ENCODE measurements around the gene ARL15. TPM values are rescaled to one million over a fixed set of nuclear protein-coding genes. Genes with fewer than 3 reads are reported as not detected.

ARL15 gene
- total and polyA plus RNA-seq, 9 donors: 14.9 to 34.0 (median 19.2) TPM

DNA sequence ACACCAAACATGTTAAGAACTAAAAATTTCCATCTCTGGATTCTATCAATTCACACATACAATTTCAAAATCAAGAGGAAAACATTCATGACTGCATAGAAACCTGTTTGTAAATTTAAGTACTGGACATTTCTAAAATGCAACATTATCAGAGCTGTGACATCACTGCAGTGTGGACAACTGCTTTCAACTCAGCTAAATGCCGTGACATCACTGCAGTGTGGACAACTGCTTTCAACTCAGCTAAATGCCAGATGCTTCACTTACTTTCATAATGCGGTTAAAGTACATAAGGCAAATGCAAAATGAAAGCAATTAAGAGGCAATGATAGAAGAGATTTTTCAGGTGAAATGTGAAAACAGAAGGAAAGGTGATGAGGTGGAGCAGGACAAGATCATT, 161.5 kb downstream of the ARL15 start:
- WGBS, 3 donors: 94 to 95% (median 95%) methylated on average over 2 of the region's 2 CpGs
- H3K36me3 ChIP-seq: no peaks in the 10 kb centered on the region
- no peaks in the 10 kb centered on the region for H3K27me3 ChIP-seq
- DNase-seq: no peak
- H3K9me3 ChIP-seq: no peaks in the 10 kb centered on the region
- TF ChIP-seq, protein P1, sequence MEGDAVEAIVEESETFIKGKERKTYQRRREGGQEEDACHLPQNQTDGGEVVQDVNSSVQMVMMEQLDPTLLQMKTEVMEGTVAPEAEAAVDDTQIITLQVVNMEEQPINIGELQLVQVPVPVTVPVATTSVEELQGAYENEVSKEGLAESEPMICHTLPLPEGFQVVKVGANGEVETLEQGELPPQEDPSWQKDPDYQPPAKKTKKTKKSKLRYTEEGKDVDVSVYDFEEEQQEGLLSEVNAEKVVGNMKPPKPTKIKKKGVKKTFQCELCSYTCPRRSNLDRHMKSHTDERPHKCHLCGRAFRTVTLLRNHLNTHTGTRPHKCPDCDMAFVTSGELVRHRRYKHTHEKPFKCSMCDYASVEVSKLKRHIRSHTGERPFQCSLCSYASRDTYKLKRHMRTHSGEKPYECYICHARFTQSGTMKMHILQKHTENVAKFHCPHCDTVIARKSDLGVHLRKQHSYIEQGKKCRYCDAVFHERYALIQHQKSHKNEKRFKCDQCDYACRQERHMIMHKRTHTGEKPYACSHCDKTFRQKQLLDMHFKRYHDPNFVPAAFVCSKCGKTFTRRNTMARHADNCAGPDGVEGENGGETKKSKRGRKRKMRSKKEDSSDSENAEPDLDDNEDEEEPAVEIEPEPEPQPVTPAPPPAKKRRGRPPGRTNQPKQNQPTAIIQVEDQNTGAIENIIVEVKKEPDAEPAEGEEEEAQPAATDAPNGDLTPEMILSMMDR (IDR thresholded peaks at IDR 0.05): no peak
- TF ChIP-seq EP300 (IDR thresholded peaks at IDR 0.05): no peak
- TF ChIP-seq POLR2A (IDR thresholded peaks at IDR 0.05): no peak
- peaks cover 1% of the 10 kb centered on the region for H3K4me1 ChIP-seq (ENCODE audit: insufficient read depth)
- no peak overlapping the region for H3K27ac ChIP-seq
- intact Hi-C loops (cut with DNase I): no loop called here
- no peak overlapping the region for H3K4me3 ChIP-seq

DNA sequence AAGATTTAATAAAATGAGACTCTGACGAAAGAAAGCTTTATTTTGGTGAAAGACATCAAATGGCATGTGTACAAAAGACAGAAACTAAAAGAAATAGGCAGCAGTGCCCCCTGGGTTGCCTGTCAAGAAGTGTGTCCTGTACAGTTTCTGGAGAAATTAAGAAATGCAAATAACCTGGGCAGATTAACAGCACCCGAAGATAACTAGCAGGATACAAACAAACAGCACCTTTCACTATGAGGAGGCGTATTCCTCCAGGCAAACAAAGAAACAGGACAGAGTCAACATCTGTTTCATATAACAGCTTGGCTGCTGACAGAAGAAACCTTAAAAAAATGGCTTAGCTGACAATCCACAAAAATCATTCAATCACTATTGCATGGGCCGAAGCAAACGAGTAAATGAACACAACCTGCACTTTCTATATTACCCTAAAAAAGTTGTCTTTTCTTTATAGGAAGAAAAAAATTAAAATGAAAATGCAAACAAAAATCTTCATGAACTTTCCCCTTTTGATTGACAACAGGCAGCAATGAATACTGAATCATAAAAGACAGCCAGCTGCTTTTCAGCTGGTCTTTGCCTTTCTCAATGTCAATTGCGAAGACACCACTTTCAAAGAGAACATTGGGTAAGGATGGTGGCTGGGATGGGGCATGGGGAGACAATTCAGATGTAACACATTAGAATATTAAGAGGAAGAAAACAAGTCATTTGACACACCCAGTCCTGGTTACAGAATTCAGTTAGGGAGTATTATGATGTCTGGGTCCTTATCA, 162.1 kb downstream of the ARL15 start:
- H3K36me3 ChIP-seq: no peaks in the 10 kb centered on the region
- no peaks in the 10 kb centered on the region for H3K27me3 ChIP-seq
- no peaks in the 10 kb centered on the region for H3K9me3 ChIP-seq
- no peak overlapping the region for H3K4me3 ChIP-seq
- DNase-seq: no peak
- intact Hi-C loops (cut with DNase I): no loop called here
- H3K27ac ChIP-seq: no peak overlapping the region
- H3K4me1 ChIP-seq (ENCODE audit: insufficient read depth): peaks cover 1% of the 10 kb centered on the region
- WGBS, 3 donors: 56 to 60% (median 60%) methylated on average over 6 of the region's 6 CpGs
- TF ChIP-seq EP300 (IDR thresholded peaks at IDR 0.05): no peak

DNA sequence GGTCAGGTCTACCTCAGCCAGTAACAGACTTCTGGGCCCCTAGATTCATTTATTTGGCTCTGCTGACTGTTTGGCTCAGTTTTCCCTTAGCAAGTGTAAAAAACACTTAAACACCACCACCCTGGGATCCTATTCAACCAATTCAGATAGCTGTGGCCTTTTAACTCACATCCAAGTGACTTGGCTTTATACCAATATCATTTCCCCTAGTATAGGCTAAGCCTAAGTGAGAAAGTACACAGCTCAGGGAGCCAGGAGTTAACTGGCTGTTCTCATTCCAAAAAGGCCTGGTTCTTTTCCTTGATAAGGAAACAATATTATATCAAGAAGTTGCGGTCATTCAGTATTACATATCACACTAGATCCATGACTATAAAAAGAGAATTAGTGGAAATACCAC, 163.5 kb downstream of the ARL15 start:
- no peak overlapping the region for H3K27ac ChIP-seq
- H3K36me3 ChIP-seq: no peaks in the 10 kb centered on the region

DNA sequence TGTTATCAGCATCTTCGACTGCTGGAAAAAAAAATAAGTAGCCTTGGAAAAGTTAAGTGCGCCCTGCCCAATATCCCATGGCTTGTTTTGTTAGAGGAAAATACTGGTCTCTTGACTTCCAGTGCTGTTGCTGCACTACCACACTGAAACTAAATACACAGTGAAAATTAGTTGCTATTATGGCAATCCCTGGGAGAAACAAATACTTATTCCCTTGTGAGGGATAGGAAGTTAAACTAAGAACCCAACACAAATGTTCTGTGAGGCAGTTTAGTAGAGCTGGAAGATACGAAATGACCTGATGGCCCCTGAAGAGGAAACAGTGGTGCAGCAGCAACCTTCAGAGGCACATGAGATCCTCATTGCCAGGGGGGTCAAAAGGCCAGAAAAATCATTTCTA, 164.0 kb downstream of the ARL15 start:
- Histone ChIP-seq H3K4me3 (no peak overlapping the region), H3K4me1 (ENCODE audit: insufficient read depth) (peaks cover 1% of the 10 kb centered on the region), H3K27ac (no peak overlapping the region), H3K36me3 (no peaks in the 10 kb centered on the region), H3K27me3 (no peaks in the 10 kb centered on the region), H3K9me3 (no peaks in the 10 kb centered on the region)
- TF ChIP-seq EP300 (IDR thresholded peaks at IDR 0.05) (no peak), POLR2A (IDR thresholded peaks at IDR 0.05) (no peak)
- TF ChIP-seq, protein P1 (IDR thresholded peaks at IDR 0.05): no peak
- intact Hi-C loops (cut with DNase I): no loop called here
- 61 to 66% (median 61%) methylated on average over 3 of the region's 3 CpGs for WGBS, 3 donors
- no peak for DNase-seq

More for the DNA sequence above, 163.5 kb downstream of the ARL15 start:
- no peaks in the 10 kb centered on the region for H3K9me3 ChIP-seq
- no peak for DNase-seq
- no peaks in the 10 kb centered on the region for H3K27me3 ChIP-seq
- 51 to 67% (median 60%) methylated on average over 1 of the region's 1 CpG for WGBS, 3 donors
- H3K4me1 ChIP-seq (ENCODE audit: insufficient read depth): peaks cover 1% of the 10 kb centered on the region
- no peak overlapping the region for H3K4me3 ChIP-seq
- intact Hi-C loops (cut with DNase I): no loop called here
- TF ChIP-seq EP300 (IDR thresholded peaks at IDR 0.05) (no peak), POLR2A (IDR thresholded peaks at IDR 0.05) (no peak)
- TF ChIP-seq, protein P1 (IDR thresholded peaks at IDR 0.05): no peak

DNA sequence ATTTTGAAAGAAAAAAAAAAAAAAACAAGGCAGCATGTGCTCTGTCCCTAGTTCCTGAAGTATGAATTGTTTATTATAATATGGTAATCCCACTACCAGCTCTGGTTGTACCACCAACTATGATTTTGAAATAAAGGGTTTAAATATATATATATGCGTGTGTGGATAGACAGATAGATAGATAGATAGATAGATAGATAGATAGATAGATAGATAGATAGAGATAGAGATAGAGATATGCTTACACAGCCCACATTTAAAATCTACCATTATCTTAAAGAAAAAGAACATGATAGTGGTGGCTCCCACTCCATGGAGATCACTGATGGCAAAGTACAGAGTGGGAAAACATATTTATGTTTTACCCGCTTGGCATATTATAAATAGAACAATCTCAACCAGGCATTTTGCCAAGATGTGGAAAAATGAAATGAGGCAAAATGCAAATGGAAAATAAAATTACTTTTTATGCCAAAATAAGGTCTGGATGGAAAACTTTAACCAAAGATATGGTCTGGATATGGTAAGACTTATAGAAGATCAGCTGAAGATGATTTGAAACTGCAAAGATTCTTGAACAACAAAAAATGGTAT, 170.0 kb downstream of the ARL15 start:
- no peak for DNase-seq
- Histone ChIP-seq H3K4me1 (ENCODE audit: insufficient read depth) (peaks cover 2% of the 10 kb centered on the region), H3K36me3 (no peaks in the 10 kb centered on the region), H3K9me3 (no peaks in the 10 kb centered on the region), H3K27ac (no peak overlapping the region), H3K4me3 (no peak overlapping the region), H3K27me3 (no peaks in the 10 kb centered on the region)
- WGBS, 3 donors: 85 to 88% (median 86%) methylated on average over 2 of the region's 2 CpGs
- TF ChIP-seq POLR2A (IDR thresholded peaks at IDR 0.05): no peak
- TF ChIP-seq, protein P1 (IDR thresholded peaks at IDR 0.05): no peak
- no peak for TF ChIP-seq EP300 (IDR thresholded peaks at IDR 0.05)
- intact Hi-C loops (cut with DNase I): no loop called here
